Upper lobe of left lung (tissue), 4 donors: ENCODE results near the gene ANO4.

ENCODE experiments used
- CTCF ChIP-seq, 6 experiments: fragments of 450-650 bp in 4 of 6; fragments of 200-600 bp in 2 of 6; sonication (generic) in 2 of 6; IDR thresholded peaks; one replicate each; pipeline ENCODE4 v1.5.1; 2016 to 2019; ENCODE audit warnings: antibody characterized with exemption in 6 of 6
- EP300 ChIP-seq, 4 donors: sonication (generic); formaldehyde crosslinking; IDR thresholded peaks; one replicate each; pipeline ENCODE4 v1.5.1; 2017; ENCODE audit warnings: antibody characterized with exemption in 4 of 4, control low read depth in 2 of 4
- POLR2A ChIP-seq, 4 donors: fragments of 450-650 bp; IDR thresholded peaks; one replicate each; pipeline ENCODE4 v1.5.1; 2016 to 2017; ENCODE audit warnings: antibody characterized with exemption in 4 of 4, mild to moderate bottlenecking in 2 of 4
- POLR2AphosphoS5 ChIP-seq, 2 donors: sonication (generic); formaldehyde crosslinking; IDR thresholded peaks; one replicate each; pipeline ENCODE4 v1.5.1; 2017; ENCODE audit warnings: antibody characterized with exemption in 2 of 2

DNA sequence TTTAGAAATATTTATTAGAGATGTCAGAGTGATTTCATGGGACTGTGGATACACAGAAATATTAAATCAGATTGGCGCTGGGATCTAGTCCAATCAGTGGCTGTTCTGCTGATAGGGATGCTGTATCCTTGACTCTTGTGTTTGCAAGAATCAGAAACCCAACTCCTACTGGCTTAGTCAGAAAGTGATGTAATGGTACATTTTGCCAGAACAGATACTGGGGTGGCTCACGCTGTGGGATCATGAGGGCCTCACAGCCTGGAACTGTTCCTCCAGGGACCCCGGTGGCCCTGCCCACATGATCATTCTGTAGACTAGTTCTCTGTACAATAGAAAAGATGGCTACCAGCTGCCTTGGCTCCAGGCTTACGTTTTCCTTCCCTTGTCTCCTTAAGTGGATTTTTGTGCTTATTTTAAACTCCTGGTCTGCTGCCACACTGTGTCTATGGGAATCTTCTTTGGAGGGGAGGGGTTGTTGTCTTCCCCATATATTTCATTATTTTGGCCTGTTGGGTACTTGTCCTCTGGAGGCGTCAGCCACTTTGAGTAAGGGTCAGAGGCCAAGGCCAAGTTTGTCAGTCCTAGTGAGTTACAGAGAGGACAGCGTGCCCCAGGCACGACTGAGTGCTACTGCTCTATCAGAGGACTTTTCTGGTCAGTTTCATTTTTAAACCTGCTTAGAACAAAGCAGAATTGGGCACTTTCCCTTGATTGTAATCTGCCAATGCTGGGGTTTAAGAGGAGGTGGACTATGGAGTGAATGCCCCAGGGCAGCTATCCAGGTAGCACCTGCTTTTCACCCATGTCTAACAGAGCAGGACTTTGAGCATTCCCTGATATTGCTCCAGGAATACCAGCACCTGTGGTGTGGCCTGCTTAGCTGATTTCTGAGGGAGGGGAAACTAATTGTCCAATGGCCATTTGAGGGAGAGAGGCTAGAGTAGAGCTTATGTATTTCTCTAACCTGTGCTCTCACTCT, 251.2 kb downstream of the ANO4 start:
- TF ChIP-seq CTCF (IDR thresholded peaks at IDR 0.05) = no peak
- no peak for TF ChIP-seq EP300 (IDR thresholded peaks at IDR 0.05)
- no peak for TF ChIP-seq POLR2A (IDR thresholded peaks at IDR 0.05)
- no peak for TF ChIP-seq POLR2AphosphoS5 (IDR thresholded peaks at IDR 0.05)
